HepG2 (cell line): Measurements from ENCODE around the gene IGFL2.

Experiments
- EZH2 ChIP-seq: conservative IDR thresholded peaks from 2 replicates; pipeline ENCODE4 v1.6.1; 2012; ENCODE audit warnings: mild to moderate bottlenecking, low read depth, low read length, moderate library complexity
- GATAD2A ChIP-seq: IDR thresholded peaks from 2 replicates; pipeline ENCODE4 v1.6.1; 2016
- MAFK ChIP-seq, 2 experiments: IDR thresholded peaks in 1 of 2; conservative IDR thresholded peaks in 1 of 2; 2 replicates each; pipeline ENCODE4 v1.6.1; 2011; ENCODE audit warnings: improper control_type of control experiment in 2 of 2, low read length in 2 of 2
- POLR2A ChIP-seq, 2 experiments: IDR thresholded peaks; 2 replicates each; pipeline ENCODE4 v1.6.1; 2011; ENCODE audit warnings: low read depth in 2 of 2, low read length in 2 of 2, mild to moderate bottlenecking in 1 of 2, moderate library complexity in 1 of 2; ENCODE audit not compliant: insufficient read depth in 1 of 2
- SMARCC2 ChIP-seq: fragments of 450-650 bp; IDR thresholded peaks from 2 replicates; pipeline ENCODE4 v1.6.1; 2017; ENCODE audit warnings: antibody characterized with exemption, mild to moderate bottlenecking
- ZNF12 ChIP-seq: sonication (generic); formaldehyde crosslinking; IDR thresholded peaks from 2 replicates; pipeline ENCODE4 v1.5.0; 2020; ENCODE audit warnings: missing genetic modification reagents
- ZNF382 ChIP-seq: sonication (generic); formaldehyde crosslinking; IDR thresholded peaks from 2 replicates; pipeline ENCODE4 v1.5.0; 2020; ENCODE audit warnings: missing genetic modification reagents, mild to moderate bottlenecking, borderline replicate concordance
- TF ChIP-seq, protein P1 (sequence below): sonication (generic); formaldehyde crosslinking; IDR thresholded peaks from 2 replicates; pipeline ENCODE4 v1.4.0; 2020; ENCODE audit warnings: missing genetic modification reagents
- TF ChIP-seq, protein P2 (sequence below): IDR thresholded peaks from 2 replicates; pipeline ENCODE4 v1.6.1; 2016; ENCODE audit warnings: missing compliant biosample characterization, missing genetic modification reagents, borderline replicate concordance
- TF ChIP-seq, protein P3 (sequence below): sonication (generic); formaldehyde crosslinking; IDR thresholded peaks from 2 replicates; pipeline ENCODE4 v1.5.0; 2020; ENCODE audit warnings: mild to moderate bottlenecking, missing genetic modification reagents, moderate library complexity

DNA sequence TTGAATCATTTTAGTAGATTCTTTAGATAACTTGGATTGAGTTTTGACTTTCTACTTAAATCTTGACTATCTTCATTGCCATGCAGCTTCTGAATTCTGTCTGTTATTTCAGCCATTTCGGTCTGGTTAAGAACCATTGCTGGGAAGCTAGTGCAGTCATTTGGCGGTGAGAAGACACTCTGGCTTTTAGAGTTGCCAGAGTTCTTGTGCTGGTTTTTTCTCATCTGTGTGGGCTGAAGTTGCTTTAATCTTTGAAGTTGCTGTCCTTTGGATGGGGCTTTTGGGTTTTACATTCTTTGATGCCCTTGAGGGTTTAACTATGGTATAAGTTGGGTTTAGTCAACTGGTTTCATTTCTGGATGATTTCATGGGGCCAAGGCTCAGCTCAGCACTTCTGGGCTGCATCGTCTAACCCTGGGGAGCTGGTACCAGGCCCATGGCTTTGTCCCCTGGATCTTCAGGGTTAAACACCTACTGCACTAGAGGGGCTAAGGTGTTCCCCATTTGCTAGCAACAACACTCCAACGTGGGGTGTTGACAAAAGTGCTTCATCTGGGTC lies 10.0 kb upstream of the IGFL2 start:
- TF ChIP-seq, protein P1, sequence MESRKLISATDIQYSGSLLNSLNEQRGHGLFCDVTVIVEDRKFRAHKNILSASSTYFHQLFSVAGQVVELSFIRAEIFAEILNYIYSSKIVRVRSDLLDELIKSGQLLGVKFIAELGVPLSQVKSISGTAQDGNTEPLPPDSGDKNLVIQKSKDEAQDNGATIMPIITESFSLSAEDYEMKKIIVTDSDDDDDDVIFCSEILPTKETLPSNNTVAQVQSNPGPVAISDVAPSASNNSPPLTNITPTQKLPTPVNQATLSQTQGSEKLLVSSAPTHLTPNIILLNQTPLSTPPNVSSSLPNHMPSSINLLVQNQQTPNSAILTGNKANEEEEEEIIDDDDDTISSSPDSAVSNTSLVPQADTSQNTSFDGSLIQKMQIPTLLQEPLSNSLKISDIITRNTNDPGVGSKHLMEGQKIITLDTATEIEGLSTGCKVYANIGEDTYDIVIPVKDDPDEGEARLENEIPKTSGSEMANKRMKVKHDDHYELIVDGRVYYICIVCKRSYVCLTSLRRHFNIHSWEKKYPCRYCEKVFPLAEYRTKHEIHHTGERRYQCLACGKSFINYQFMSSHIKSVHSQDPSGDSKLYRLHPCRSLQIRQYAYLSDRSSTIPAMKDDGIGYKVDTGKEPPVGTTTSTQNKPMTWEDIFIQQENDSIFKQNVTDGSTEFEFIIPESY (CRISPR knock-in tag), result no peak
- TF ChIP-seq ZNF12 (CRISPR knock-in tag), result no peak
- TF ChIP-seq GATAD2A (CRISPR knock-in tag), result no peak
- no peak for TF ChIP-seq SMARCC2
- TF ChIP-seq POLR2A (IDR thresholded peaks at IDR 0.05; ENCODE audit: insufficient read depth in 1 of 2, low read depth in 2 of 2, low read length in 2 of 2), result no peak
- no peak for TF ChIP-seq EZH2
- no peak for TF ChIP-seq MAFK (conservative IDR thresholded peaks at IDR 0.05 in 1 of 2, IDR thresholded peaks at IDR 0.05 in 1 of 2; ENCODE audit: low read length in 2 of 2)
- TF ChIP-seq, protein P2, sequence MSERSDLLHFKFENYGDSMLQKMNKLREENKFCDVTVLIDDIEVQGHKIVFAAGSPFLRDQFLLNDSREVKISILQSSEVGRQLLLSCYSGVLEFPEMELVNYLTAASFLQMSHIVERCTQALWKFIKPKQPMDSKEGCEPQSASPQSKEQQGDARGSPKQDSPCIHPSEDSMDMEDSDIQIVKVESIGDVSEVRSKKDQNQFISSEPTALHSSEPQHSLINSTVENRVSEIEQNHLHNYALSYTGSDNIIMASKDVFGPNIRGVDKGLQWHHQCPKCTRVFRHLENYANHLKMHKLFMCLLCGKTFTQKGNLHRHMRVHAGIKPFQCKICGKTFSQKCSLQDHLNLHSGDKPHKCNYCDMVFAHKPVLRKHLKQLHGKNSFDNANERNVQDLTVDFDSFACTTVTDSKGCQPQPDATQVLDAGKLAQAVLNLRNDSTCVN (CRISPR knock-in tag), result no peak
- TF ChIP-seq ZNF382 (CRISPR knock-in tag), result no peak
- TF ChIP-seq, protein P3, sequence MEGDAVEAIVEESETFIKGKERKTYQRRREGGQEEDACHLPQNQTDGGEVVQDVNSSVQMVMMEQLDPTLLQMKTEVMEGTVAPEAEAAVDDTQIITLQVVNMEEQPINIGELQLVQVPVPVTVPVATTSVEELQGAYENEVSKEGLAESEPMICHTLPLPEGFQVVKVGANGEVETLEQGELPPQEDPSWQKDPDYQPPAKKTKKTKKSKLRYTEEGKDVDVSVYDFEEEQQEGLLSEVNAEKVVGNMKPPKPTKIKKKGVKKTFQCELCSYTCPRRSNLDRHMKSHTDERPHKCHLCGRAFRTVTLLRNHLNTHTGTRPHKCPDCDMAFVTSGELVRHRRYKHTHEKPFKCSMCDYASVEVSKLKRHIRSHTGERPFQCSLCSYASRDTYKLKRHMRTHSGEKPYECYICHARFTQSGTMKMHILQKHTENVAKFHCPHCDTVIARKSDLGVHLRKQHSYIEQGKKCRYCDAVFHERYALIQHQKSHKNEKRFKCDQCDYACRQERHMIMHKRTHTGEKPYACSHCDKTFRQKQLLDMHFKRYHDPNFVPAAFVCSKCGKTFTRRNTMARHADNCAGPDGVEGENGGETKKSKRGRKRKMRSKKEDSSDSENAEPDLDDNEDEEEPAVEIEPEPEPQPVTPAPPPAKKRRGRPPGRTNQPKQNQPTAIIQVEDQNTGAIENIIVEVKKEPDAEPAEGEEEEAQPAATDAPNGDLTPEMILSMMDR (CRISPR knock-in tag), result no peak
